ENCODE measurements around the gene PRCC.

The PRCC gene

GRCh38 chr1:156841295-156841855, 74.0 kb downstream of the PRCC start:
- TF ChIP-seq REST (IDR thresholded peaks at IDR 0.05; ENCODE audit: insufficient read depth in 1 of 2, low read depth in 2 of 2, low read length in 2 of 2) (peak; percentile 55 to 78; a peak in 3 of 4 replicates), FOXP2 (optimal IDR thresholded peaks at IDR 0.05; ENCODE audit: borderline replicate concordance, extremely low read depth, extremely low read length, insufficient read depth) (no peak)

- no peak for TF ChIP-seq POLR2AphosphoS5 (IDR thresholded peaks at IDR 0.05; ENCODE audit: low read depth, low read length)
- no peak for TF ChIP-seq REST (IDR thresholded peaks at IDR 0.05; ENCODE audit: insufficient read depth in 1 of 2, low read depth in 2 of 2, low read length in 2 of 2)
- no peak for TF ChIP-seq SIN3A (IDR thresholded peaks at IDR 0.05; ENCODE audit: borderline replicate concordance, insufficient read depth, low read length)
- TF ChIP-seq TAF1 (IDR thresholded peaks at IDR 0.05; ENCODE audit: borderline replicate concordance, insufficient read depth, low read length), result no peak
These were observed 75.4 kb downstream of the PRCC start for GRCh38 chr1:156842618-156843300.

- TF ChIP-seq SIN3A (IDR thresholded peaks at IDR 0.05; ENCODE audit: borderline replicate concordance, insufficient read depth, low read length) (no peak), TAF1 (IDR thresholded peaks at IDR 0.05; ENCODE audit: borderline replicate concordance, insufficient read depth, low read length) (no peak), POLR2AphosphoS5 (IDR thresholded peaks at IDR 0.05; ENCODE audit: low read depth, low read length) (no peak), FOXP2 (optimal IDR thresholded peaks at IDR 0.05; ENCODE audit: borderline replicate concordance, extremely low read depth, extremely low read length, insufficient read depth) (no peak), REST (IDR thresholded peaks at IDR 0.05; ENCODE audit: insufficient read depth in 1 of 2, low read depth in 2 of 2, low read length in 2 of 2) (no peak)
These were observed 76.8 kb downstream of the PRCC start for GRCh38 chr1:156844102-156844501.

GRCh38 chr1:156844638-156845037, 77.3 kb downstream of the PRCC start:
- no peak for TF ChIP-seq POLR2AphosphoS5 (IDR thresholded peaks at IDR 0.05; ENCODE audit: low read depth, low read length)
- no peak for TF ChIP-seq REST (IDR thresholded peaks at IDR 0.05; ENCODE audit: insufficient read depth in 1 of 2, low read depth in 2 of 2, low read length in 2 of 2)
- no peak for TF ChIP-seq SIN3A (IDR thresholded peaks at IDR 0.05; ENCODE audit: borderline replicate concordance, insufficient read depth, low read length)
- TF ChIP-seq FOXP2 (optimal IDR thresholded peaks at IDR 0.05; ENCODE audit: borderline replicate concordance, extremely low read depth, extremely low read length, insufficient read depth), result no peak
- no peak for TF ChIP-seq TAF1 (IDR thresholded peaks at IDR 0.05; ENCODE audit: borderline replicate concordance, insufficient read depth, low read length)
